ENCODE results near the gene PLXNA3. TPM values are rescaled to one million over a fixed set of nuclear protein-coding genes. Genes with fewer than 3 reads are reported as not detected.
"Not testable (repeated sequence)": the region's sequence is repeated elsewhere in the genome, so short reads cannot be mapped to it uniquely, and the experiment has no call there.

The PLXNA3 gene
- total RNA-seq, 8 experiments from 2014 or later: 8.6 to 38.0 (median 22.3) TPM

- in situ Hi-C loops (cut with MboI; ENCODE audit: low pct_unique_long_range_greater_than_20kb in 2 of 9, low sequenced_read_pairs in 9 of 9, unreplicated experiment in 9 of 9): no loop called here
- no peak overlapping the region for H3K4me3 ChIP-seq
- H3K4me1 ChIP-seq (replicated peaks in 1 of 2): peaks cover 14 to 23% of the 10 kb centered on the region in 2 donors
- no peak for ATAC-seq (replicated peaks in 6 of 8)
- 46% methylated on average over 4 of the region's 20 CpGs; no CpG with 5 or more reads in 9 of the 10 experiments for WGBS, 10 experiments
- no peak overlapping the region for H3K27ac ChIP-seq
These were observed 30.4 kb downstream of the PLXNA3 start for GRCh38 chrX:154488336-154489075.

- in situ Hi-C loops (cut with MboI; ENCODE audit: low pct_unique_long_range_greater_than_20kb in 2 of 9, low sequenced_read_pairs in 9 of 9, unreplicated experiment in 9 of 9): no loop called here
- no peak for ATAC-seq (replicated peaks in 6 of 8)
- 67% methylated on average over 1 of the region's 4 CpGs; no CpG with 5 or more reads in 9 of the 10 experiments for WGBS, 10 experiments
- Histone ChIP-seq H3K4me1 (replicated peaks in 1 of 2) (peaks cover 14 to 23% of the 10 kb centered on the region in 2 donors), H3K27ac (no peak overlapping the region), H3K4me3 (peak overlapping the region in 2 of 5 donors; percentile 51 to 97)
These were observed 31.1 kb downstream of the PLXNA3 start for GRCh38 chrX:154489182-154489581.

GRCh38 chrX:154490021-154490413 is 31.9 kb downstream of the PLXNA3 start:
- peak in 7 of 8 experiments; percentile 0 to 15 (median 1) for ATAC-seq (replicated peaks in 6 of 8)
- peak overlapping the region; percentile 78 to 89 for H3K27ac ChIP-seq

GRCh38 chrX:154490414-154491083 is 32.5 kb downstream of the PLXNA3 start, which contains the start of gene SLC10A3:
SLC10A3 (minus strand) TSS chrX:154490629; CDS start chrX:154488940, 1,689 bp downstream.
- in situ Hi-C loops (cut with MboI; ENCODE audit: low pct_unique_long_range_greater_than_20kb in 2 of 9, low sequenced_read_pairs in 9 of 9, unreplicated experiment in 9 of 9): no loop called here
- H3K27ac ChIP-seq: peak within 1 kb of the TSS; percentile 89
- WGBS, 10 experiments: 0% methylated on average over 3 to 4 of the region's 71 CpGs; no CpG with 5 or more reads in 8 of the 10 experiments
- ATAC-seq (replicated peaks in 6 of 8): peak; percentile 83 to 92 (median 86)
- H3K4me1 ChIP-seq (replicated peaks in 1 of 2): peaks cover 4 to 11% of the 10 kb centered on the region in 2 donors
- H3K4me3 ChIP-seq: peak within 1 kb of the TSS; percentile 51 to 97 (median 77)

More at GRCh38 chrX:154490021-154490413, 31.9 kb downstream of the PLXNA3 start:
- WGBS, 10 experiments: no CpG with 5 or more reads among the region's 19 CpGs
- in situ Hi-C loops (cut with MboI; ENCODE audit: low pct_unique_long_range_greater_than_20kb in 2 of 9, low sequenced_read_pairs in 9 of 9, unreplicated experiment in 9 of 9): no loop called here
- Histone ChIP-seq H3K4me1 (replicated peaks in 1 of 2) (peaks cover 9 to 17% of the 10 kb centered on the region in 2 donors), H3K4me3 (peak overlapping the region; percentile 51 to 97 (median 77))

GRCh38 chrX:154494715-154495114 is 36.6 kb downstream of the PLXNA3 start:
- WGBS, 10 experiments: 20 to 52% (median 42%) methylated on average over 1 to 3 of the region's 3 CpGs; no CpG with 5 or more reads in 7 of the 10 experiments
- H3K4me3 ChIP-seq: no peak overlapping the region
- H3K4me1 ChIP-seq (replicated peaks in 1 of 2): peaks cover 0 to 1% of the 10 kb centered on the region in 2 donors
- H3K27ac ChIP-seq: no peak overlapping the region
- no peak for ATAC-seq (replicated peaks in 6 of 8)
- in situ Hi-C loops (cut with MboI; ENCODE audit: low pct_unique_long_range_greater_than_20kb in 2 of 9, low sequenced_read_pairs in 9 of 9, unreplicated experiment in 9 of 9): no loop called here

GRCh38 chrX:154495472-154495922 is 37.4 kb downstream of the PLXNA3 start:
- H3K4me1 ChIP-seq (replicated peaks in 1 of 2): no peaks in the 10 kb centered on the region
- in situ Hi-C loops (cut with MboI; ENCODE audit: low pct_unique_long_range_greater_than_20kb in 2 of 9, low sequenced_read_pairs in 9 of 9, unreplicated experiment in 9 of 9): no loop called here
- 42 to 100% (median 82%) methylated on average over 1 to 6 of the region's 6 CpGs; no CpG with 5 or more reads in 3 of the 10 experiments for WGBS, 10 experiments
- no peak for ATAC-seq (replicated peaks in 6 of 8)
- no peak overlapping the region for H3K27ac ChIP-seq
- no peak overlapping the region for H3K4me3 ChIP-seq

GRCh38 chrX:154496591-154497137 is 38.6 kb downstream of the PLXNA3 start:
- H3K4me1 ChIP-seq (replicated peaks in 1 of 2); in situ Hi-C loops (cut with MboI; ENCODE audit: low pct_unique_long_range_greater_than_20kb in 2 of 9, low sequenced_read_pairs in 9 of 9, unreplicated experiment in 9 of 9): not testable (repeated sequence)
- 37% methylated on average over 3 of the region's 4 CpGs; no CpG with 5 or more reads in 9 of the 10 experiments for WGBS, 10 experiments

GRCh38 chrX:154501423-154501822 is 43.3 kb downstream of the PLXNA3 start:
- H3K4me3 ChIP-seq; ATAC-seq (replicated peaks in 6 of 8); in situ Hi-C loops (cut with MboI; ENCODE audit: low pct_unique_long_range_greater_than_20kb in 2 of 9, low sequenced_read_pairs in 9 of 9, unreplicated experiment in 9 of 9); H3K4me1 ChIP-seq (replicated peaks in 1 of 2); H3K27ac ChIP-seq: not testable (repeated sequence)
- WGBS, 10 experiments: 20 to 83% methylated on average over 3 to 5 of the region's 7 CpGs; no CpG with 5 or more reads in 8 of the 10 experiments

More at GRCh38 chrX:154496591-154497137, 38.6 kb downstream of the PLXNA3 start:
- not testable (repeated sequence) for H3K27ac ChIP-seq; H3K4me3 ChIP-seq; ATAC-seq (replicated peaks in 6 of 8)

- in situ Hi-C loops (cut with MboI; ENCODE audit: low pct_unique_long_range_greater_than_20kb in 2 of 9, low sequenced_read_pairs in 9 of 9, unreplicated experiment in 9 of 9): no loop called here
- no peak for ATAC-seq (replicated peaks in 6 of 8)
- 40 to 100% (median 70%) methylated on average over 1 to 5 of the region's 8 CpGs; no CpG with 5 or more reads in 4 of the 10 experiments for WGBS, 10 experiments
- H3K4me3 ChIP-seq: no peak overlapping the region
- no peak overlapping the region for H3K27ac ChIP-seq
- no peaks in the 10 kb centered on the region for H3K4me1 ChIP-seq (replicated peaks in 1 of 2)
These were observed 44.0 kb downstream of the PLXNA3 start for GRCh38 chrX:154502098-154502497.

GRCh38 chrX:154502989-154503388 is 44.9 kb downstream of the PLXNA3 start:
- WGBS, 10 experiments: 49 to 80% methylated on average over 1 to 3 of the region's 3 CpGs; no CpG with 5 or more reads in 8 of the 10 experiments

GRCh38 chrX:154505734-154506133 is 47.7 kb downstream of the PLXNA3 start:
- ATAC-seq (replicated peaks in 6 of 8): peak in 4 of 8 experiments; percentile 50 to 77 (median 64)
- 80 to 100% methylated on average over 1 to 2 of the region's 12 CpGs; no CpG with 5 or more reads in 8 of the 10 experiments for WGBS, 10 experiments
- Histone ChIP-seq H3K4me3 (no peak overlapping the region), H3K4me1 (replicated peaks in 1 of 2) (no peaks in the 10 kb centered on the region), H3K27ac (no peak overlapping the region)
- in situ Hi-C loops (cut with MboI; ENCODE audit: low pct_unique_long_range_greater_than_20kb in 2 of 9, low sequenced_read_pairs in 9 of 9, unreplicated experiment in 9 of 9): no loop called here

More at GRCh38 chrX:154502989-154503388, 44.9 kb downstream of the PLXNA3 start:
- H3K4me3 ChIP-seq: no peak overlapping the region
- ATAC-seq (replicated peaks in 6 of 8): no peak
- in situ Hi-C loops (cut with MboI; ENCODE audit: low pct_unique_long_range_greater_than_20kb in 2 of 9, low sequenced_read_pairs in 9 of 9, unreplicated experiment in 9 of 9): no loop called here
- no peaks in the 10 kb centered on the region for H3K4me1 ChIP-seq (replicated peaks in 1 of 2)
- no peak overlapping the region for H3K27ac ChIP-seq

- Histone ChIP-seq H3K4me3 (no peak overlapping the region), H3K4me1 (replicated peaks in 1 of 2) (no peaks in the 10 kb centered on the region), H3K27ac (no peak overlapping the region)
- in situ Hi-C loops (cut with MboI; ENCODE audit: low pct_unique_long_range_greater_than_20kb in 2 of 9, low sequenced_read_pairs in 9 of 9, unreplicated experiment in 9 of 9): no loop called here
- WGBS, 10 experiments: 46 to 64% methylated on average over 2 to 5 of the region's 37 CpGs; no CpG with 5 or more reads in 8 of the 10 experiments
- peak in 1 of 8 experiments; percentile 14 for ATAC-seq (replicated peaks in 6 of 8)
These were observed 48.6 kb downstream of the PLXNA3 start for GRCh38 chrX:154506483-154507332.

All from motor neuron (in vitro differentiated cells).